Panc1 (cell line): ENCODE results near the gene TTLL6. TPM values are rescaled to one million over a fixed set of nuclear protein-coding genes. Genes with fewer than 3 reads are reported as not detected.
A peak's percentile ranks its signal among the peaks of the same experiment; 100 is the strongest.

Experiments used
- ATAC-seq: fragments of 200-7000 bp; cut with Tn5 transposase; 2 replicates; pipeline ENCODE4 v1.9.1; 2020; ENCODE audit warnings: mild to moderate bottlenecking, moderate library complexity
- BruUV-seq: library from RNA; stranded (reverse); fragments of 400-500 nt; replicated peaks from 2 replicates; lab custom pipeline; 2021; lab: Mats Ljungman, UMichigan
- CTCF ChIA-PET: fragments of 300-600 bp; sonication (Branson Sonifier 250); formaldehyde crosslinking; loops from one replicate; lab custom pipeline; 2022; ENCODE audit warnings: antibody characterized with exemption; lab: Charles Lee
- POLR2A ChIA-PET: fragments of 300-600 bp; sonication (Branson Sonifier 250); formaldehyde crosslinking; loops from one replicate; lab custom pipeline; 2022; ENCODE audit warnings: antibody characterized with exemption; lab: Charles Lee
- DNase-seq: peaks from one replicate; pipeline ENCODE4 v3.0.0-alpha.2; 2010; ENCODE audit warnings: low read depth, low spot score
- H3K27ac ChIP-seq: 2 replicates; pipeline ENCODE4 v1.5.1; 2011; ENCODE audit warnings: mild to moderate bottlenecking, low read length, inconsistent platforms
- H3K27me3 ChIP-seq: fragments of 200-500 bp; sonication (Bioruptor generic); 2 replicates; pipeline ENCODE4 v1.6.0; 2014; ENCODE audit warnings: low read length, inconsistent platforms; ENCODE audit not compliant: control insufficient read depth, insufficient read depth
- H3K36me3 ChIP-seq: fragments of 200-500 bp; sonication (Bioruptor generic); 2 replicates; pipeline ENCODE4 v1.5.1; 2014; ENCODE audit warnings: inconsistent platforms, mild to moderate bottlenecking, low read length, moderate library complexity; ENCODE audit not compliant: control insufficient read depth, insufficient read depth
- H3K4me1 ChIP-seq: 2 replicates; pipeline ENCODE4 v1.5.1; 2011; ENCODE audit warnings: inconsistent platforms, mild to moderate bottlenecking, low read length, moderate library complexity; ENCODE audit not compliant: control insufficient read depth, insufficient read depth
- H3K4me3 ChIP-seq, 2 experiments: 2 replicates each; pipeline ENCODE4 v1.5.1; 2011 to 2012; ENCODE audit warnings: low read depth in 2 of 2, low read length in 2 of 2, mild to moderate bottlenecking in 2 of 2, inconsistent platforms in 1 of 2, moderate library complexity in 1 of 2
- H3K9me3 ChIP-seq: fragments of 200-500 bp; sonication (Bioruptor generic); 2 replicates; pipeline ENCODE4 v1.5.1; 2014; ENCODE audit warnings: low read depth, mild to moderate bottlenecking, inconsistent platforms, low read length, moderate library complexity; ENCODE audit not compliant: control insufficient read depth, insufficient read depth
- CTCF ChIP-seq: fragments of 450-650 bp; IDR thresholded peaks from 2 replicates; pipeline ENCODE4 v1.5.1; 2017; ENCODE audit warnings: mild to moderate bottlenecking
- POLR2AphosphoS5 ChIP-seq: IDR thresholded peaks from 2 replicates; pipeline ENCODE4 v1.6.1; 2012; ENCODE audit warnings: mild to moderate bottlenecking, low read depth, low read length, moderate library complexity
- SIN3A ChIP-seq: IDR thresholded peaks from 2 replicates; pipeline ENCODE4 v1.6.1; 2012; ENCODE audit warnings: low read depth, mild to moderate bottlenecking, low read length, moderate library complexity, borderline replicate concordance; ENCODE audit not compliant: insufficient read depth
- TCF7L2 ChIP-seq: IDR thresholded peaks from 2 replicates; pipeline ENCODE4 v1.6.1; 2011; ENCODE audit warnings: mild to moderate bottlenecking, low read depth, low read length, inconsistent platforms
- in situ Hi-C: cut with HindIII; loops from 2 replicates; pipeline ENCODE4 v1.10.0; 2016; ENCODE audit warnings: low sequenced_read_pairs, low pct_unique_long_range_greater_than_20kb
- intact Hi-C: fragments of 100-400 bp; cut with micrococcal nuclease; formaldehyde crosslinking; loops from one replicate; pipeline ENCODE4 v1.10.0; 2022; ENCODE audit not compliant: unreplicated experiment
- total RNA-seq: library from RNA; stranded (reverse); gene quantifications from one replicate; pipeline ENCODE4 v1.2.1, GENCODE V29; 2021; ENCODE audit not compliant: unreplicated experiment
- TF ChIP-seq, protein P1 (sequence below), 2 experiments: IDR thresholded peaks; 2 replicates each; pipeline ENCODE4 v1.6.1; 2011 to 2012; ENCODE audit warnings: low read depth in 2 of 2, control low read depth in 1 of 2, low read length in 1 of 2, mild to moderate bottlenecking in 1 of 2, moderate library complexity in 1 of 2; ENCODE audit not compliant: insufficient read depth in 1 of 2

TTLL6 gene
- total RNA-seq, 1 experiment from 2014 or later: 2.5 TPM

DNA sequence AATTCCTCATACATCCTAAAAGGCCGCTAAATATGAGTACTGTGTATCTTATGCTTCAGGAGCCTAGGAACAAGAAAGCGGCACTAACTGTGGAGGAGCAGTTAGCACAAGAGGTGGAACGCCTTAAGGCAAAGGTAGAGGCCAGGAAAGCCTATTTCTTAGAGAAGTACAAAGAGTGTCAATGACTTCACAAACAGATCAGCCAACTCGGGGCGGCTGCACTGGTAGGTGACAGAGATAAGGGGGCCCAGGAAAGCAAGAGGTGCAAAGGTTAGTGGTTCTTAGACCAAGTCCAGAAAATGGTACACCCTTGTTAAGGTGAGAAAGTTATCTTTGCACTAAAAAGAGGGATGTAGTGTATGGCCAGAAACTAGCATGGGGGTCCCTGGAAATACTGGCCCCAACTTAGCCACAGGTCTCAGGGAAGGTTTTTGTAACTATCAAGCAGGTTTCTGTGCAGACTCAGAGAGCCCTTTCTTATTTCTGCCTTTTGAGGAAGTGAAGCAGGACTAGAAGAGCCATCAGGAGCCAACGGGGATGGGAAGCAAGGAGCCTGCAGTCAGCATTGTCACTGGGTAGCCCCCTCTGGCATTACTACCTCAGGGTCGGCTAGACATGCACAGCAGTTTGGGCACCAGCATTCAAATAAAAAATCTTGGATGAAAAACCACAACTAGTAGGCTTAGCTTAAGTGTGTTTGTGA lies 37.9 kb upstream of the TTLL6 start:
- DNase-seq (no peak), ATAC-seq (no peak; the same call in 1 of the 2 replicates)
- in situ Hi-C loops (no loop called here), intact Hi-C loops (no loop called here)
- TSS peak; percentile 36 for BruUV-seq
- Histone ChIP-seq H3K4me3 (no peak overlapping the region), H3K9me3 (no peaks in the 10 kb centered on the region), H3K27ac (no peak overlapping the region), H3K4me1 (no peaks in the 10 kb centered on the region), H3K27me3 (no peaks in the 10 kb centered on the region), H3K36me3 (peaks cover 24% of the 10 kb centered on the region)
- ChIA-PET CTCF (interaction anchor here (0.7 to 1.6 kb wide), 2 partner anchors 24 to 196 kb away, joined by 4 read pairs; no protein-coding TSS in a partner anchor), POLR2A (interaction anchor here (1.0 kb wide), 1 partner anchor 13 kb away, joined by 3 read pairs; no protein-coding TSS in a partner anchor)
- TF ChIP-seq POLR2AphosphoS5 (no peak), CTCF (no peak), SIN3A (no peak), TCF7L2 (no peak)
- TF ChIP-seq, protein P1, sequence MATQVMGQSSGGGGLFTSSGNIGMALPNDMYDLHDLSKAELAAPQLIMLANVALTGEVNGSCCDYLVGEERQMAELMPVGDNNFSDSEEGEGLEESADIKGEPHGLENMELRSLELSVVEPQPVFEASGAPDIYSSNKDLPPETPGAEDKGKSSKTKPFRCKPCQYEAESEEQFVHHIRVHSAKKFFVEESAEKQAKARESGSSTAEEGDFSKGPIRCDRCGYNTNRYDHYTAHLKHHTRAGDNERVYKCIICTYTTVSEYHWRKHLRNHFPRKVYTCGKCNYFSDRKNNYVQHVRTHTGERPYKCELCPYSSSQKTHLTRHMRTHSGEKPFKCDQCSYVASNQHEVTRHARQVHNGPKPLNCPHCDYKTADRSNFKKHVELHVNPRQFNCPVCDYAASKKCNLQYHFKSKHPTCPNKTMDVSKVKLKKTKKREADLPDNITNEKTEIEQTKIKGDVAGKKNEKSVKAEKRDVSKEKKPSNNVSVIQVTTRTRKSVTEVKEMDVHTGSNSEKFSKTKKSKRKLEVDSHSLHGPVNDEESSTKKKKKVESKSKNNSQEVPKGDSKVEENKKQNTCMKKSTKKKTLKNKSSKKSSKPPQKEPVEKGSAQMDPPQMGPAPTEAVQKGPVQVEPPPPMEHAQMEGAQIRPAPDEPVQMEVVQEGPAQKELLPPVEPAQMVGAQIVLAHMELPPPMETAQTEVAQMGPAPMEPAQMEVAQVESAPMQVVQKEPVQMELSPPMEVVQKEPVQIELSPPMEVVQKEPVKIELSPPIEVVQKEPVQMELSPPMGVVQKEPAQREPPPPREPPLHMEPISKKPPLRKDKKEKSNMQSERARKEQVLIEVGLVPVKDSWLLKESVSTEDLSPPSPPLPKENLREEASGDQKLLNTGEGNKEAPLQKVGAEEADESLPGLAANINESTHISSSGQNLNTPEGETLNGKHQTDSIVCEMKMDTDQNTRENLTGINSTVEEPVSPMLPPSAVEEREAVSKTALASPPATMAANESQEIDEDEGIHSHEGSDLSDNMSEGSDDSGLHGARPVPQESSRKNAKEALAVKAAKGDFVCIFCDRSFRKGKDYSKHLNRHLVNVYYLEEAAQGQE (IDR thresholded peaks at IDR 0.05; ENCODE audit: insufficient read depth in 1 of 2, low read depth in 2 of 2, low read length in 1 of 2): no peak

GRCh38 chr17:48850792-48851323 lies 33.8 kb upstream of the TTLL6 start:
- in situ Hi-C loops: no loop called here
- CTCF ChIA-PET: interaction anchor here (0.6 to 0.9 kb wide), 3 partner anchors 28 to 127 kb away, joined by 3 to 4 read pairs (median 3); no protein-coding TSS in a partner anchor

More at GRCh38 chr17:48850792-48851323, 33.8 kb upstream of the TTLL6 start:
- no peaks in the 10 kb centered on the region for H3K4me1 ChIP-seq
- BruUV-seq: no TSS peak
- no peaks in the 10 kb centered on the region for H3K27me3 ChIP-seq
- DNase-seq (no peak), ATAC-seq (no peak)
- peaks cover 38% of the 10 kb centered on the region for H3K36me3 ChIP-seq
- POLR2A ChIA-PET: no interaction called here
- intact Hi-C loops: no loop called here
- no peak overlapping the region for H3K4me3 ChIP-seq
- TF ChIP-seq SIN3A (no peak), CTCF (no peak), POLR2AphosphoS5 (no peak), TCF7L2 (no peak)
- TF ChIP-seq, protein P1 (IDR thresholded peaks at IDR 0.05; ENCODE audit: insufficient read depth in 1 of 2, low read depth in 2 of 2, low read length in 1 of 2): no peak
- no peak overlapping the region for H3K27ac ChIP-seq
- no peaks in the 10 kb centered on the region for H3K9me3 ChIP-seq
